HG02678 (cell line): ENCODE measurements around the gene ARRB2.

ENCODE experiments used
- ATAC-seq: cut with Tn5 transposase; IDR thresholded peaks from one replicate; pipeline ENCODE4 v1.9.1; 2021; ENCODE audit warnings: mild to moderate bottlenecking, moderate library complexity; ENCODE audit not compliant: unreplicated experiment

ARRB2 gene

DNA sequence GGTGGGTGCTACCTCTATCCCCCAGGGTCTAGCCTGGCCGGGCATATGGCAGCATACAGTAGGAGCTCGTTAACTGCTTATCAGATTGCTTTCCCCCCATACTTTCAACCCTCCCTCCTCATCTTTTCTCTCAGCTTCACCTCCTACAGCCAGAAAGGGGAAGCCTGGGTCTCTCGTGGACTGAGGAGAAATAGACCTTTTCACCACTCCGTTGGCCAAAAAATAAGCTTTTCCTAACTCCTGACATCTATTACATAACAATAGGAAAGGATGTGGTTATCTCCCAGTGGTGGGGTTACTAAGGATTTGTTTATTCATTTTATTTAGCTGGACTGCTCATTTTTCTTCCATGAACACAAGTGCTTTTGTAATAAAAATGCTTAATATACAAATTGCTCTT is 38.3 kb downstream of the ARRB2 start:
- no peak for ATAC-seq

DNA sequence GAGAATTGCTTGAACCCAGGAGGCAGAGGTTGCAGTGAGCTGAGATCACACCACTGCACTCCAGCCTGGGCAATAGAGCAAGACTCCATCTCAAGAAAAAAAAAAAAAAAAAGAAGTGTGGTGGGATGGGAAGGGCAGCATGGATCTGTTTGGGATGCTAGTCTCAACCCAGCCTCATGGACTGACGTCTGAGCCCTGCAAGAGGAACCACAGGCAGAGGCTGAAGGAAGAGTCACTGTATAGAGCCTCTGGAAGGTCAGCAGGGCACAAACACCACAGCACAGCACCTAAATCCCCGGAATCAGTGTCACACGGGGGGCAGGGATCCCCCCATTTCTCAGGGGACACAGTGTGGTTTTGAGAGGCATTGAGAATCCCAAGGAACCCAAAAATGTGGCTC is 40.2 kb downstream of the ARRB2 start:
- ATAC-seq: no peak

DNA sequence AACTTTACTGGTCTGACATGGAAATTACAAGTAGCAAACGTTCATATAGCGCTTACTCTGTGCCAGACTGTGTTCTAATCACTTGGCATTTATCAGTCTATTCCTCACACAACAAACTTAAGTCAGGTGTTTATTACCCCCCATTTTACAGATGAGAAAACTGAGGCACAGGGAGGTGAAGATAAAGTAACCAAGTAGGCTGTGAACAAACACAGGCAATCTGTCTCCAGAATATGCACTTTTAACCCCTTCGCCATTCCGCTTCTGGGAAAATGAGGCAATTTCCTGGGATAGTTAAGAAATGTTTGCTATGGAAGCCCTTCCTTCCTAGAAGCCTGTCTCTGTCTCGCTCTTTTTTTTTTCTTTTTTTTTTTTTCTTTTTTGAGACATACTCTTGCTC is 41.5 kb downstream of the ARRB2 start:
- ATAC-seq: no peak

GRCh38 chr17:4753392-4753791 is 43.0 kb downstream of the ARRB2 start:
- ATAC-seq: no peak

DNA sequence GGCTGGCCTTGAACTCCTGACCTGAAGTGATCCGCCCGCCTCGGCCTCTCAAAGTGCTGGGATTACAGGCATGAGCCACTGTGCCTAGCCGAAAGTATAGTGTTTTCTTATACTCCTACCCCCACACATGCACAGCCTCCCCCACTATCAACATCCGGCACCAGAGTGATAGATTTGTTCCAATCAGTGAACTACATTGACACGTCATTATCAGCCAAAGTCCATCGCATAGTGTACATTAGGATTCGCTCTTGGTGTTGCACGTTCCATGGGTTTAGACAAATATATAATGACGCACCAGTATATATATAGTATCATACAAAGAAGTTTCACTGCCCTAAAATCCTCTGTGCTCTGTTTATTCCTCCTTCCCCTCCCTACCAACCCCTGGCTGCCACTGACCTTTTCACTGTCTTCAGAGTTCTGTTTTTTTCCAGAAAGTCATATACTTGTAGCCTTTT is 49.4 kb downstream of the ARRB2 start:
- no peak for ATAC-seq

GRCh38 chr17:4764595-4764994 is 54.2 kb downstream of the ARRB2 start:
- ATAC-seq: no peak

DNA sequence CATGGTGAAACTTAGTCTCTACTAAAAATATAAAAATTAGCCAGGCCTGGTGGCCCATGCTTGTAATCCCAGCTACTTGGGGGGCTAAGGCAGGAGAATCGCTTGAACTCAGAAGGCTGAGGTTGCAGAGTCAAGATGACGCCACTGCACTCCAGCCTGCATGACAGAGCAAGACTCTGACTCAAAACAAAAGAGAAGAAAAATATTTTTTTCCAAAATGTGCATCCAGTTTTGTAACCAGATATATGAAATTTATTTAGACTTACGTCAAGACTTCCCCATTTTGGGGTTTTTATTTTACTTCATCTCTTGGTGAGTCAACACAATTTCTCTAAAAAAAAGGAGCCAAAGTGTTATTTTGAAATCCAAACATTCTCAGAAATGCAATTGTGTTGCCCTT is 55.8 kb downstream of the ARRB2 start:
- no peak for ATAC-seq

GRCh38 chr17:4766723-4767122 is 56.3 kb downstream of the ARRB2 start:
- ATAC-seq: no peak

GRCh38 chr17:4768298-4768697 is 57.9 kb downstream of the ARRB2 start:
- no peak for ATAC-seq

GRCh38 chr17:4769628-4770027 is 59.2 kb downstream of the ARRB2 start:
- ATAC-seq: no peak
